Mucosa of descending colon (tissue), 3 donors: ENCODE data around the gene TICAM1. TPM values are rescaled to one million over a fixed set of nuclear protein-coding genes. Genes with fewer than 3 reads are reported as not detected.

ENCODE experiments used
- ATAC-seq: fragments of 200-7000 bp; cut with Tn5 transposase; one replicate; pipeline ENCODE4 v1.9.1; 2020; ENCODE audit warnings: mild to moderate bottlenecking, moderate library complexity
- DNase-seq, 3 donors: peaks; one replicate each; pipeline ENCODE4 v3.0.0-alpha.2; 2020
- H3K36me3 ChIP-seq: fragments of 200-600 bp; one replicate; pipeline ENCODE4 v1.8.0; 2021; ENCODE audit warnings: low read depth, mild to moderate bottlenecking
- H3K4me1 ChIP-seq: fragments of 200-600 bp; one replicate; pipeline ENCODE4 v1.8.0; 2021; ENCODE audit warnings: low read depth, mild to moderate bottlenecking
- H3K4me3 ChIP-seq: fragments of 200-600 bp; one replicate; pipeline ENCODE4 v1.8.0; 2021; ENCODE audit warnings: mild to moderate bottlenecking
- H3K9me3 ChIP-seq: fragments of 200-600 bp; one replicate; pipeline ENCODE4 v1.8.0; 2021; ENCODE audit warnings: mild to moderate bottlenecking
- CTCF ChIP-seq: fragments of 200-600 bp; IDR thresholded peaks from one replicate; pipeline ENCODE4 v1.8.0; 2022; ENCODE audit warnings: antibody characterized with exemption, mild to moderate bottlenecking
- intact Hi-C, 2 donors: fragments of 100-400 bp; cut with DNase I in 1 of 2; cut with micrococcal nuclease in 1 of 2; formaldehyde crosslinking; loops; one replicate each; pipeline versions ENCODE4 v1.11.0 to v1.11.1; 2022; cut with DNase I, micrococcal nuclease
- total RNA-seq, 3 donors: library from RNA; stranded (reverse); fragmentation: NEBNext Ultra II Directional in 2 of 3; extraction: Animal tissue kit (Norgen Biotek cat#: 25700) in 2 of 3; gene quantifications; one replicate each; pipeline versions ENCODE4 v1.2.1 to v1.2.4, GENCODE V29; 2021 to 2023
- donor health status: DM: no; HTN: no; CAD: no; lungs with moderate emphysema.
- donor health status: DM: no; HTN: no; CAD: no.
- donor health status: DM: no; HTN: yes; CAD: no.

TICAM1 gene
- total RNA-seq, 3 donors from 2014 or later = 24.1 to 37.4 (median 26.4) TPM

- ATAC-seq = peak; percentile 85
- Histone ChIP-seq H3K4me3 (no peak overlapping the region), H3K4me1 (no peaks in the 10 kb centered on the region), H3K9me3 (no peaks in the 10 kb centered on the region), H3K36me3 (no peaks in the 10 kb centered on the region)
- DNase-seq = peak; percentile 57 to 63 (median 59)
- no peak for TF ChIP-seq CTCF
- intact Hi-C loops = loop anchor here (5.0 to 10.0 kb wide), 2 partner anchors 51 to 72 kb away; no protein-coding TSS in a partner anchor
Measured at GRCh38 chr19:4803736-4804695, 27.5 kb downstream of the TICAM1 start.

- no peak for DNase-seq
- intact Hi-C loops = loop anchor here (5.0 to 10.0 kb wide), 2 partner anchors 52 to 70 kb away; no protein-coding TSS in a partner anchor
Measured at GRCh38 chr19:4802711-4803110, 28.8 kb downstream of the TICAM1 start.

GRCh38 chr19:4801085-4801619 is 30.4 kb downstream of the TICAM1 start:
- no peaks in the 10 kb centered on the region for H3K9me3 ChIP-seq
- no peak for ATAC-seq
- no peak for TF ChIP-seq CTCF
- no peak overlapping the region for H3K4me3 ChIP-seq
- intact Hi-C loops = loop anchor here (5.0 to 10.0 kb wide), 2 partner anchors 54 to 69 kb away; no protein-coding TSS in a partner anchor
- no peak for DNase-seq
- H3K4me1 ChIP-seq = no peaks in the 10 kb centered on the region
- H3K36me3 ChIP-seq = no peaks in the 10 kb centered on the region

More at GRCh38 chr19:4802711-4803110, 28.8 kb downstream of the TICAM1 start:
- Histone ChIP-seq H3K36me3 (no peaks in the 10 kb centered on the region), H3K4me3 (no peak overlapping the region), H3K4me1 (no peaks in the 10 kb centered on the region), H3K9me3 (no peaks in the 10 kb centered on the region)
- no peak for ATAC-seq
- TF ChIP-seq CTCF = no peak

- intact Hi-C loops = loop anchor here (5.0 to 10.0 kb wide), 2 partner anchors 54 to 68 kb away; no protein-coding TSS in a partner anchor
- H3K36me3 ChIP-seq = no peaks in the 10 kb centered on the region
- no peaks in the 10 kb centered on the region for H3K4me1 ChIP-seq
- no peak for DNase-seq
- no peak for ATAC-seq
- TF ChIP-seq CTCF = no peak
- no peaks in the 10 kb centered on the region for H3K9me3 ChIP-seq
- no peak overlapping the region for H3K4me3 ChIP-seq
Measured at GRCh38 chr19:4800591-4801081, 30.9 kb downstream of the TICAM1 start.

GRCh38 chr19:4795400-4795799 is 36.1 kb downstream of the TICAM1 start:
- peaks cover 7% of the 10 kb centered on the region for H3K36me3 ChIP-seq
- H3K4me1 ChIP-seq = peaks cover 17% of the 10 kb centered on the region
- no peaks in the 10 kb centered on the region for H3K9me3 ChIP-seq
- intact Hi-C loops = no loop called here
- no peak overlapping the region for H3K4me3 ChIP-seq
- DNase-seq = no peak
- ATAC-seq = no peak
- TF ChIP-seq CTCF = no peak
